Ovary (tissue), 9 donors: ENCODE data around the gene ARL2BP. TPM values are rescaled to one million over a fixed set of nuclear protein-coding genes. Genes with fewer than 3 reads are reported as not detected.
"Not testable (repeated sequence)": the region's sequence is repeated elsewhere in the genome, so short reads cannot be mapped to it uniquely, and the experiment has no call there.

Experiments
- DNase-seq, 5 donors: peaks; one replicate each; pipeline ENCODE4 v3.0.0-alpha.2; 2019 to 2020
- H3K27ac ChIP-seq, 2 donors: fragments of 200-600 bp; one replicate each; pipeline versions ENCODE4 v1.5.1 to v1.8.0; 2019 to 2022
- H3K27me3 ChIP-seq: fragments of 200-600 bp; one replicate; pipeline ENCODE4 v1.8.0; 2022
- H3K36me3 ChIP-seq: fragments of 200-600 bp; sonication (generic); one replicate; pipeline ENCODE4 v1.5.1; 2019
- H3K4me1 ChIP-seq: one replicate; pipeline ENCODE4 v1.8.1; 2013; ENCODE audit warnings: mild to moderate bottlenecking, moderate library complexity; ENCODE audit not compliant: insufficient read depth
- H3K4me3 ChIP-seq: fragments of 200-600 bp; sonication (generic); one replicate; pipeline ENCODE4 v1.5.1; 2017
- H3K9me3 ChIP-seq, 2 donors: fragments of 200-600 bp in 1 of 2; sonication (generic) in 1 of 2; one replicate each; pipeline versions ENCODE4 v1.5.1 to v1.8.1; 2013 to 2019; ENCODE audit warnings: mild to moderate bottlenecking in 1 of 2, moderate library complexity in 1 of 2
- EP300 ChIP-seq: sonication (generic); formaldehyde crosslinking; IDR thresholded peaks from one replicate; pipeline ENCODE4 v1.6.1; 2017; ENCODE audit warnings: antibody characterized with exemption
- POLR2A ChIP-seq: fragments of 450-650 bp; IDR thresholded peaks from one replicate; pipeline ENCODE4 v1.6.1; 2017; ENCODE audit warnings: antibody characterized with exemption, mild to moderate bottlenecking, moderate library complexity
- WGBS, 3 donors: extraction: QIAGEN DNeasy Blood & Tissue Kit in 1 of 3; methylation state at CpG; one replicate each; pipeline versions ENCODE4 v1.1.5 to v1.1.7; 2013 to 2017; 5-methylcytosine and 5-hydroxymethylcytosine counted together
- intact Hi-C, 4 donors: fragments of 100-400 bp; cut with DNase I; formaldehyde crosslinking; loops; one replicate each; pipeline versions ENCODE4 v1.11.0 to v1.15.1; 2022 to 2023
- polyA plus RNA-seq, 2 donors: library from polyadenylated mRNA; stranded (reverse); fragments of 200-250 nt in 1 of 2; fragments of 350-450 nt in 1 of 2; fragmentation: Illumina TruSeq in 1 of 2; extraction: RNeasy Lipid Tissue Mini Kit (QIAGEN cat#74804) in 1 of 2; gene quantifications; one replicate each; pipeline ENCODE4 v1.2.3, GENCODE V29; 2013 to 2014
- total RNA-seq, 7 donors: library from RNA; depleted of rRNA in 2 of 7; stranded (reverse); fragments of >200 nt in 2 of 7; fragmentation: NEBNext Ultra II Directional in 3 of 7; extraction: Animal tissue kit (Norgen Biotek cat#: 25700) in 3 of 7; gene quantifications; one replicate each; pipeline versions ENCODE4 v1.1.0 to v1.2.4, GENCODE V29; 2016 to 2023
- TF ChIP-seq, protein P1 (sequence below), 3 donors: fragments of 450-650 bp in 2 of 3; fragments of 200-600 bp in 1 of 3; IDR thresholded peaks; one replicate each; pipeline versions ENCODE4 v1.5.1 to v1.8.0; 2016 to 2022; ENCODE audit warnings: antibody characterized with exemption in 3 of 3, mild to moderate bottlenecking in 1 of 3
- donor health status: DM: no; HTN: no; CAD: no; lungs with moderate emphysema.
- donor health status: DM: no; HTN: no; CAD: no.
- donor health status: Bipolar disorder and iron deficiency.
- donor health status: DM: yes; HTN: yes; CAD: no.
- donor health status: DM: no; HTN: no; CAD: no.
- donor health status: DM: yes; HTN: yes; CAD: no.

ARL2BP gene
- total and polyA plus RNA-seq, 9 donors, result 45.3 to 88.0 (median 57.7) TPM

DNA sequence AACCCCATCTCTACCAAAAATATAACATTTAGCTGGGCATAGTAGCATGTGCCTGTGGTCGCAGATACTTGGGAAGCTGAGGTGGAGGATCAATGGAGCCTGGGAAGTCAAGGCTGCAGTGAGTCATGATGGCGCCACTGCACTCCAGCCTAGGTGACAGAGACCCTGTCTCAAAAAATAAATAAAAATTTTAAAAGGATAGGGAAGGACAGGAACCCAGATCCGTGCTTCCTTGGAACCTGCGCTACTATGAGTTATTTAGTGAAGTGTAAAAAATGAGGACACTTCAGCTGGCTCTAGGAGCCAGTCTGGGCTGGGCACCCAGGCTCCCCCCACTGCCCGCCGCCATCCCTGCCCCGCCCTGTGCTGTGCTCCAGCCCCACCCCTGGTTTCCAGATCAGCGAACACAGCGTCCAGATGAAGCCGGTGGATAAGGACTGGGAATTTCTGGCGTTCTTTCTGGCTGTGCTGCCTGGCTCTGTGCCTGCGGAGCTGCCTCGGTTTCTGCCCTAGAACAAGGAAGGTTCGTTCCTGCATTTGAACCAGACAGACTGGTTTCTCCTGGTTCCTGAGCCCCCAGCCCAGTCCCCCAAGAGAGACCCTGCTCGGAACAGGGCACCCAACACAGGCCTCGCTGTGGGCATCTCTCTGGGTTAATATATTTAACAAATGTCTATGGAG is 20.9 kb downstream of the ARL2BP start:
- Histone ChIP-seq H3K9me3 (no peaks in the 10 kb centered on the region), H3K36me3 (no peaks in the 10 kb centered on the region), H3K4me1 (no peaks in the 10 kb centered on the region), H3K27me3 (no peaks in the 10 kb centered on the region), H3K4me3 (no peak overlapping the region), H3K27ac (no peak overlapping the region)
- 33 to 41% (median 36%) methylated on average over 16 of the region's 16 CpGs for WGBS, 3 donors
- TF ChIP-seq, protein P1, sequence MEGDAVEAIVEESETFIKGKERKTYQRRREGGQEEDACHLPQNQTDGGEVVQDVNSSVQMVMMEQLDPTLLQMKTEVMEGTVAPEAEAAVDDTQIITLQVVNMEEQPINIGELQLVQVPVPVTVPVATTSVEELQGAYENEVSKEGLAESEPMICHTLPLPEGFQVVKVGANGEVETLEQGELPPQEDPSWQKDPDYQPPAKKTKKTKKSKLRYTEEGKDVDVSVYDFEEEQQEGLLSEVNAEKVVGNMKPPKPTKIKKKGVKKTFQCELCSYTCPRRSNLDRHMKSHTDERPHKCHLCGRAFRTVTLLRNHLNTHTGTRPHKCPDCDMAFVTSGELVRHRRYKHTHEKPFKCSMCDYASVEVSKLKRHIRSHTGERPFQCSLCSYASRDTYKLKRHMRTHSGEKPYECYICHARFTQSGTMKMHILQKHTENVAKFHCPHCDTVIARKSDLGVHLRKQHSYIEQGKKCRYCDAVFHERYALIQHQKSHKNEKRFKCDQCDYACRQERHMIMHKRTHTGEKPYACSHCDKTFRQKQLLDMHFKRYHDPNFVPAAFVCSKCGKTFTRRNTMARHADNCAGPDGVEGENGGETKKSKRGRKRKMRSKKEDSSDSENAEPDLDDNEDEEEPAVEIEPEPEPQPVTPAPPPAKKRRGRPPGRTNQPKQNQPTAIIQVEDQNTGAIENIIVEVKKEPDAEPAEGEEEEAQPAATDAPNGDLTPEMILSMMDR (IDR thresholded peaks at IDR 0.05), result no peak
- TF ChIP-seq POLR2A (no peak), EP300 (no peak)
- DNase-seq, result peak in 4 of 5 donors; percentile 41 to 81 (median 46)
- intact Hi-C loops, result no loop called here

DNA sequence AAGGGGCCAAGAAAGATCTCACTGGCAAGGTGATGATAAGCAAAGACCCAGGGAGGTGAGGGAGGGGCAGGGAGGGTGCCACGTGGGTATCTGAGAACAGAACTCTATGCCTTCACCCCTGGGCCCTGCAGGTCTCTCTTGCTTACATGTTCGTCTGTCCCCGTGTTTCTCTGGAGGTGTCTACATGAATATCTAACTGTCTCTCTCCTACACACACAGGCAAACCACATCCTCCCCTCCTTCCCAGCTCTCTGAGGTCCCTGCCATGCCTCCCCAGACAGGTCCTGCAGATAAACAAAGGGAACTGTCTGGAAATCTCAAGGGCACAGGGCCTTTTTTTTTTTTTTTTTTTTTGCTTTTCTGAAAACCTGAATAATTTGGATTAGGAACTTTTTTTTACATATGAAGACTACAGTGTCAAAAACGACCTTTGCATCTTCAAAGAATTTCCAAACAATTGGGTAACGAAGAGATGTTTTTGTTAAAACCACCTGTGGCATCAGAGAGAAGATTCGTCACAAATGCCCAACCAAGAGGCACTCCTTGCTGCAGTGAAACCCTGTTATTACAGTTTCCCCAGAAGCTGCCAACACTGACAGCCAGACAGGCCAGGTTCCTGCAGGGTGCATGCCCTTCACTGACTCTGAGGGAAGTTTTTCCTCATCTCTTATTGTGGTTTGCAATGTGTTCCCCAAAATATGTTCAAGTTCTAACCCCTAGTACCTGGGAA is 21.6 kb downstream of the ARL2BP start:
- Histone ChIP-seq H3K4me3 (no peak overlapping the region), H3K9me3 (no peaks in the 10 kb centered on the region), H3K27ac (no peak overlapping the region), H3K4me1 (no peaks in the 10 kb centered on the region), H3K36me3 (no peaks in the 10 kb centered on the region), H3K27me3 (no peaks in the 10 kb centered on the region)
- WGBS, 3 donors, result 20 to 32% (median 26%) methylated on average over 6 of the region's 6 CpGs
- no peak for DNase-seq
- TF ChIP-seq, protein P1 (IDR thresholded peaks at IDR 0.05), result no peak
- no peak for TF ChIP-seq POLR2A
- TF ChIP-seq EP300, result no peak
- intact Hi-C loops, result no loop called here

DNA sequence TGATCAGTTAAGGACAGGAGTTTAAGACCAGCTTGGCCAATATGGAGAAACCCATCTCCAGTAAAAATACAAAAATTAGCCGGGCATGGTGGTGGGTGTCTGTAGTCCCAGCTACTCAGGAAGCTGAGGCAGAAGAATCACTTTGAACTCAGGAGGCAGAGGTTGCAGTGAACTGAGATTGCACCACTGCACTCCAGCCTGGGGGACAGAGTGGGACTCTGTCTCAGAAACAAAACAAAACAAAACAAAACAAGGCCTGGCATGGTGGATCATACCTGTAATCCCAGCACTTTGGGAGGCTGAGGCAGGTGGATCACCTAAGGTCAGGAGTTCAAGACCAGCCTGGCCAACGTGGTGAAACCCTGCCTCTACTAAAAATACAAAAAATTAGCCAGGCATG is 22.3 kb downstream of the ARL2BP start:
- H3K4me1 ChIP-seq, H3K9me3 ChIP-seq, DNase-seq, H3K27ac ChIP-seq, intact Hi-C loops, H3K4me3 ChIP-seq, H3K36me3 ChIP-seq, H3K27me3 ChIP-seq: not testable (repeated sequence)
- 43 to 61% (median 59%) methylated on average over 2 of the region's 2 CpGs for WGBS, 3 donors

DNA sequence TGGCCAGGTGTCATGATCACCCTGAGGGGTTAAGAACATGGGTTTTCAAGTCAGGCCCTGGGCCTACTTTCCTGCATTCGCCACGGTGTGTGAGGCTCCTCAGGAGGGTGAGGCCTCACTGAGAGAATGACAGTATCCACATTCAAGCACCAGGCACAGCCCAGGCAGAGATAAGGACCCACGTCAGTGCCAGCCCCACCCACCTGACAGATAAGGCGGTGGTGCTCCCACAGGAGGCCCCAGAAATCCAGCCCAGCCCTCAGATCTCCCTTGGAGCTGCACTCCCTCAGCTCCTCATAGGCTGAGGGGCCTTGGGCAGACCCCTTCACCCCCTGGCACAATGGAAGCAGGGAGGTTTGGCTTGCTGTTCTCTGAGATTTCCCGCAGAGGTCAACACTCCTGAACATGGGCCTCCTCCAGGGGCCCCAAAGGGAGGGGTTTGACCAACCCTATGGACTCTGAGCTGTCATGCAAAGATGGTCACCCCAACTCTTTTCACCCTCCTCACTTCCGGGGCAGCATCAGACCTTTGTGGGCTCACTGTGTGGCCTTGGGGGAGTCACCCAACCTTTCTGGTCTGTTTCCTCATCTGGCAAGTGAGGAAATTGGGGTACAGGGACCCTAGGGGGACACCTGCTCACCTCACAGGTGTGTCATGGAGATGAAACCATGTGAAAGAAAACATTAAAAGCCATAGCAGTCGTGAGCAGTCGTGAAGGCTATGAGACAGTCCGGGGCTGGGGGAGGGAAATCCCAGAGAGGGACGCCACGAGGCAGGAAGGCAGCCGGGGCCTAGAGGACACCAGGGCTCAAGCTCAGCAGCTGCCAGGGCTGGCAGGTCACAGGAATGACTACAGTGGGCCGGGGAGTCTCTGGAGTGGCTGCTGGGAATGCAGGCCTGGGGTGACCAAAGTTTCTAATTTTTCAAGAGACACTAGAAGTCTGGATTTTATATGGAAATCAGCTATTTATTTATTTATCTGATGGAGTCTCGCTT is 24.0 kb downstream of the ARL2BP start:
- 54 to 59% (median 57%) methylated on average over 14 of the region's 14 CpGs for WGBS, 3 donors
- H3K27me3 ChIP-seq, result no peaks in the 10 kb centered on the region
- H3K27ac ChIP-seq, result no peak overlapping the region
- H3K4me3 ChIP-seq, result no peak overlapping the region
- TF ChIP-seq EP300, result no peak
- TF ChIP-seq POLR2A, result no peak
- TF ChIP-seq, protein P1 (IDR thresholded peaks at IDR 0.05), result no peak
- no peak for DNase-seq
- H3K9me3 ChIP-seq, result no peaks in the 10 kb centered on the region
- intact Hi-C loops, result no loop called here
- H3K36me3 ChIP-seq, result no peaks in the 10 kb centered on the region
- H3K4me1 ChIP-seq, result no peaks in the 10 kb centered on the region
